ENCODE results near the gene TFF3.

Gene TFF3

GRCh38 chr21:42346866-42347600 lies 31.8 kb upstream of the TFF3 start:
- DNase-seq (ENCODE audit: low spot score), result no peak

- no peak for DNase-seq (ENCODE audit: low spot score)
Observed at GRCh38 chr21:42346441-42346840, 31.2 kb upstream of the TFF3 start.

- DNase-seq (ENCODE audit: low spot score), result no peak
Observed at GRCh38 chr21:42344631-42345030, 29.4 kb upstream of the TFF3 start.

- no peak for DNase-seq (ENCODE audit: low spot score)
Observed at GRCh38 chr21:42343963-42344510, 28.8 kb upstream of the TFF3 start.

- no peak for DNase-seq (ENCODE audit: low spot score)
Observed at GRCh38 chr21:42343556-42343955, 28.3 kb upstream of the TFF3 start.

- no peak for DNase-seq (ENCODE audit: low spot score)
Observed at GRCh38 chr21:42343101-42343500, 27.9 kb upstream of the TFF3 start.

- DNase-seq (ENCODE audit: low spot score), result no peak
Observed at GRCh38 chr21:42341776-42342542, 26.8 kb upstream of the TFF3 start.

GRCh38 chr21:42340187-42341050 lies 25.2 kb upstream of the TFF3 start:
- DNase-seq (ENCODE audit: low spot score), result no peak

GRCh38 chr21:42338729-42339715 lies 23.8 kb upstream of the TFF3 start:
- DNase-seq (ENCODE audit: low spot score), result no peak

- DNase-seq (ENCODE audit: low spot score), result peak; percentile 29
Observed at GRCh38 chr21:42337830-42338728, 22.9 kb upstream of the TFF3 start.

- DNase-seq (ENCODE audit: low spot score), result no peak
Observed at GRCh38 chr21:42337276-42337675, 22.1 kb upstream of the TFF3 start.

GRCh38 chr21:42336054-42336453 lies 20.8 kb upstream of the TFF3 start:
- no peak for DNase-seq (ENCODE audit: low spot score)

- no peak for DNase-seq (ENCODE audit: low spot score)
Observed at GRCh38 chr21:42332557-42333317, 17.5 kb upstream of the TFF3 start.

- DNase-seq (ENCODE audit: low spot score), result no peak
Observed at GRCh38 chr21:42331660-42332059, 16.5 kb upstream of the TFF3 start.

- no peak for DNase-seq (ENCODE audit: low spot score)
Observed at GRCh38 chr21:42330380-42331371, 15.5 kb upstream of the TFF3 start.

GRCh38 chr21:42324896-42325295 lies 9.7 kb upstream of the TFF3 start:
- no peak for DNase-seq (ENCODE audit: low spot score)

- DNase-seq (ENCODE audit: low spot score), result no peak
Observed at GRCh38 chr21:42321845-42322244, 6.6 kb upstream of the TFF3 start.

- no peak for DNase-seq (ENCODE audit: low spot score)
Observed at GRCh38 chr21:42321231-42321630, 6.0 kb upstream of the TFF3 start.

Measured in hematopoietic multipotent progenitor cell treated with erythropoietin and hydrocortisone succinate and interleukin-3 and kit ligand, for 15 days (in vitro differentiated cells).